B cell (primary cell): ENCODE results near the gene OR1N1. TPM values are rescaled to one million over a fixed set of nuclear protein-coding genes. Genes with fewer than 3 reads are reported as not detected.
"Not testable (repeated sequence)": the region's sequence is repeated elsewhere in the genome, so short reads cannot be mapped to it uniquely, and the experiment has no call there.

Experiments used
- ATAC-seq: fragments of 200-7000 bp; cut with Tn5 transposase; one replicate; pipeline ENCODE4 v1.10.0; 2021; ENCODE audit warnings: low read depth, mild to moderate bottlenecking, moderate number of reproducible peaks, moderate library complexity
- CTCF ChIA-PET: fragments of 350-600 bp; sonication (Branson Sonifier 250); formaldehyde crosslinking; loops from one replicate; lab custom pipeline; 2021; ENCODE audit warnings: antibody characterized with exemption, inconsistent platforms; lab: Charles Lee
- POLR2A ChIA-PET: fragments of 350-600 bp; sonication (Branson Sonifier 250); formaldehyde crosslinking; loops from one replicate; lab custom pipeline; 2021; ENCODE audit warnings: antibody characterized with exemption; lab: Charles Lee
- DNase-seq: peaks from one replicate; pipeline ENCODE4 v3.0.0; 2013
- H2AFZ ChIP-seq: 2 replicates; pipeline ENCODE4 v1.6.1; 2012; ENCODE audit warnings: mild to moderate bottlenecking, low read depth, low read length; ENCODE audit not compliant: insufficient read depth, poor library complexity, severe bottlenecking
- H3K27ac ChIP-seq, 2 donors: 1 replicate in 1 of 2; 2 replicates in 1 of 2; pipeline ENCODE4 v1.5.1; 2012 to 2013; ENCODE audit warnings: low read length in 2 of 2, mild to moderate bottlenecking in 2 of 2, moderate library complexity in 1 of 2
- H3K27me3 ChIP-seq, 4 experiments: fragments of 200-600 bp in 1 of 4; sonication (generic) in 1 of 4; replicated peaks in 1 of 4; 1 replicate in 2 of 4; 2 replicates in 2 of 4; pipeline versions ENCODE4 v1.6.1 to v1.7.0; 2013 to 2016; ENCODE audit warnings: low read length in 3 of 4, mild to moderate bottlenecking in 2 of 4, mixed read lengths in 1 of 4, moderate library complexity in 1 of 4; ENCODE audit not compliant: insufficient read depth in 4 of 4, control insufficient read depth in 3 of 4; ENCODE audit errors: control extremely low read depth in 1 of 4
- H3K36me3 ChIP-seq, 2 experiments: replicated peaks in 1 of 2; 1 replicate in 1 of 2; 2 replicates in 1 of 2; pipeline versions ENCODE4 v1.6.1 to v1.7.1; 2013; ENCODE audit warnings: low read length in 1 of 2; ENCODE audit not compliant: insufficient read depth in 2 of 2, control insufficient read depth in 1 of 2; ENCODE audit errors: control extremely low read depth in 1 of 2, extremely low read depth in 1 of 2
- H3K4me1 ChIP-seq, 2 donors: fragments of 200-600 bp in 1 of 2; sonication (generic) in 1 of 2; 1 replicate in 1 of 2; 2 replicates in 1 of 2; pipeline versions ENCODE4 v1.5.1 to v1.6.1; 2013 to 2017; ENCODE audit warnings: low read length in 2 of 2; ENCODE audit not compliant: control insufficient read depth in 2 of 2, insufficient read depth in 2 of 2
- H3K4me2 ChIP-seq: replicated peaks from 2 replicates; pipeline ENCODE3; 2012; ENCODE audit warnings: mild to moderate bottlenecking, low read depth, low read length; ENCODE audit not compliant: poor library complexity, severe bottlenecking
- H3K4me3 ChIP-seq, 5 experiments: fragments of 200-600 bp in 1 of 5; sonication (generic) in 1 of 5; 1 replicate in 3 of 5; 2 replicates in 2 of 5; pipeline versions ENCODE4 v1.5.1 to v1.7.0; 2011 to 2016; ENCODE audit warnings: low read length in 4 of 5, mild to moderate bottlenecking in 4 of 5, low read depth in 2 of 5, control low read depth in 1 of 5, moderate library complexity in 1 of 5; ENCODE audit not compliant: insufficient read depth in 1 of 5; ENCODE audit errors: control extremely low read depth in 1 of 5, extremely low read depth in 1 of 5
- H3K79me2 ChIP-seq: fragments of 200-600 bp; sonication (generic); one replicate; pipeline ENCODE4 v1.6.0; 2016; ENCODE audit warnings: low read length; ENCODE audit not compliant: control insufficient read depth, insufficient read depth
- H3K9ac ChIP-seq: fragments of 200-600 bp; sonication (generic); 2 replicates; pipeline ENCODE4 v1.6.1; 2017; ENCODE audit warnings: mild to moderate bottlenecking, low read length, moderate library complexity
- H3K9me3 ChIP-seq, 3 donors: one replicate each; pipeline versions ENCODE4 v1.6.1 to v1.7.1; 2013; ENCODE audit warnings: low read length in 2 of 3; ENCODE audit not compliant: control insufficient read depth in 2 of 3, insufficient read depth in 1 of 3; ENCODE audit errors: control extremely low read depth in 1 of 3
- H4K20me1 ChIP-seq: 2 replicates; pipeline ENCODE4 v1.6.0; 2012; ENCODE audit warnings: mild to moderate bottlenecking, low read length; ENCODE audit not compliant: insufficient read depth, control insufficient read depth, poor library complexity, severe bottlenecking
- H3K27ac Mint-ChIP-seq: one replicate; pipeline ENCODE4 v1.8.0; 2021; ENCODE audit warnings: mixed read lengths
- H3K27me3 Mint-ChIP-seq: one replicate; pipeline ENCODE4 v1.8.0; 2021; ENCODE audit warnings: mixed read lengths
- H3K4me1 Mint-ChIP-seq: one replicate; pipeline ENCODE4 v1.8.0; 2021; ENCODE audit warnings: mixed read lengths
- H3K4me3 Mint-ChIP-seq: one replicate; pipeline ENCODE4 v1.8.0; 2021; ENCODE audit warnings: mixed read lengths
- H3K9me3 Mint-ChIP-seq: one replicate; pipeline ENCODE4 v1.8.0; 2022; ENCODE audit warnings: mixed read lengths; ENCODE audit not compliant: insufficient read depth
- EZH2 ChIP-seq: IDR thresholded peaks from 2 replicates; pipeline ENCODE4 v1.6.1; 2012; ENCODE audit warnings: borderline replicate concordance, low read depth, mild to moderate bottlenecking, moderate library complexity, low read length; ENCODE audit not compliant: insufficient read depth, poor library complexity, severe bottlenecking
- WGBS: methylation state at CpG from one replicate; pipeline ENCODE4 v1.1.5; 2013; ENCODE audit warnings: missing lambda C conversion rate; ENCODE audit not compliant: insufficient coverage; 5-methylcytosine and 5-hydroxymethylcytosine counted together
- intact Hi-C: fragments of 100-400 bp; cut with micrococcal nuclease; formaldehyde crosslinking; loops from one replicate; pipeline ENCODE4 v1.10.0; 2022
- polyA plus RNA-seq: library from polyadenylated mRNA; depleted of rRNA; stranded (reverse); fragments of >200 nt; gene quantifications from 2 replicates; pipeline ENCODE4 v1.2.3, GENCODE V29; 2012
- total RNA-seq, 2 donors: library from RNA; stranded (reverse); fragments of 120-200 nt in 1 of 2; gene quantifications; 1 replicate in 1 of 2; 2 replicates in 1 of 2; pipeline versions ENCODE4 v1.2.3 to v1.2.4, GENCODE V29; 2013 to 2022
- TF ChIP-seq, protein P1 (sequence below): fragments of 200-600 bp; IDR thresholded peaks from one replicate; pipeline ENCODE4 v1.8.0; 2022; ENCODE audit warnings: antibody characterized with exemption, mild to moderate bottlenecking

The OR1N1 gene
- total and polyA plus RNA-seq, 2 donors (not counting 1 experiment from before 2014, with no cell fraction given) = not detected

DNA sequence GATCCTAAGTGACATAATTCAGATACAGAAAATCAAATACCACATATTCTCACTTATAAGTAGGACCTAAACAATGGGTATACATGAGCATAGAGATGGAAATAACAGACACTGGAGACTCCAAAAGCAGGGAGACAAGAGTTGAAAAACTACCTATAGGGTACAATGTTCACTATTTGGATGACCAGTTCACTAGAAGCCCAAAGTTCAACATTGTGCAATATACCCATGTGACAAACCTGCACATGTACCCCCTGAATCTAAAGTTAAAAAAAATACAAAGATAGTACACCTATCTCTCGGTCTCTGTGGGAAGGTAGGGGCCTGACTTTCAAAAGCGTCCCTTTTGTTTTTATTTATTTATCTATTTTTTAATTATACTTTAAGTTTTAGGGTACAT is 11.7 kb upstream of the OR1N1 start:
- no peaks in the 10 kb centered on the region for H3K79me2 ChIP-seq
- ChIA-PET CTCF (no interaction called here), POLR2A (no interaction called here)
- intact Hi-C loops = no loop called here
- Mint-ChIP-seq H3K27ac (no peak overlapping the region), H3K4me1 (no peaks in the 10 kb centered on the region), H3K27me3 (peaks cover 5% of the 10 kb centered on the region), H3K9me3 (peaks cover 2% of the 10 kb centered on the region), H3K4me3 (no peak overlapping the region)
- peaks cover 0 to 3% (median 0%) of the 10 kb centered on the region in 4 experiments for H3K27me3 ChIP-seq
- no peak for DNase-seq
- ATAC-seq = no peak
- TF ChIP-seq, protein P1, sequence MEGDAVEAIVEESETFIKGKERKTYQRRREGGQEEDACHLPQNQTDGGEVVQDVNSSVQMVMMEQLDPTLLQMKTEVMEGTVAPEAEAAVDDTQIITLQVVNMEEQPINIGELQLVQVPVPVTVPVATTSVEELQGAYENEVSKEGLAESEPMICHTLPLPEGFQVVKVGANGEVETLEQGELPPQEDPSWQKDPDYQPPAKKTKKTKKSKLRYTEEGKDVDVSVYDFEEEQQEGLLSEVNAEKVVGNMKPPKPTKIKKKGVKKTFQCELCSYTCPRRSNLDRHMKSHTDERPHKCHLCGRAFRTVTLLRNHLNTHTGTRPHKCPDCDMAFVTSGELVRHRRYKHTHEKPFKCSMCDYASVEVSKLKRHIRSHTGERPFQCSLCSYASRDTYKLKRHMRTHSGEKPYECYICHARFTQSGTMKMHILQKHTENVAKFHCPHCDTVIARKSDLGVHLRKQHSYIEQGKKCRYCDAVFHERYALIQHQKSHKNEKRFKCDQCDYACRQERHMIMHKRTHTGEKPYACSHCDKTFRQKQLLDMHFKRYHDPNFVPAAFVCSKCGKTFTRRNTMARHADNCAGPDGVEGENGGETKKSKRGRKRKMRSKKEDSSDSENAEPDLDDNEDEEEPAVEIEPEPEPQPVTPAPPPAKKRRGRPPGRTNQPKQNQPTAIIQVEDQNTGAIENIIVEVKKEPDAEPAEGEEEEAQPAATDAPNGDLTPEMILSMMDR = no peak
- no peak for TF ChIP-seq EZH2
- no peaks in the 10 kb centered on the region for H4K20me1 ChIP-seq
- H3K4me2 ChIP-seq = no peak overlapping the region
- no peak overlapping the region for H2AFZ ChIP-seq
- H3K27ac ChIP-seq = no peak overlapping the region
- H3K9ac ChIP-seq = no peak overlapping the region
- H3K4me1 ChIP-seq = no peaks in the 10 kb centered on the region
- no peak overlapping the region for H3K4me3 ChIP-seq
- no peaks in the 10 kb centered on the region for H3K9me3 ChIP-seq
- no CpG with 5 or more reads among the region's 2 CpGs for WGBS
- H3K36me3 ChIP-seq = no peaks in the 10 kb centered on the region

DNA sequence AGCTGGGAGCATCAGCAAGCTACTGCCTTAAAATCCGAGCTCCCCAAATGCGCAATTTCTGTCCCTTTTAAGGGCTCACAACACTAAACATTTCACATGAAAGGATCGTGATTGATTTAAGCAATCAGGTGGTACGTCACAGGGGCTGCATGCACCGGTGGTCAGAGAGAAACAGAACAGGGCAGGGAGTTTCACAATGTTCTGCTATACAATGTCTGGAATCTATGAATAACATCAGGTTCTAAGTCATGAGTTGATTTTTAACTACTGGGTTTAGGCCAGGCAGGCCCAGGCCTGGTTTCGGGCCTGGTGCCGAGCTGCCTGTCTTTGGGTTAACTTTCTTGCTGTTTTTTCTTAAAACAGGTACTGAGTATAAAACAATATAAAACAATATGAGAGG is 10.0 kb upstream of the OR1N1 start:
- DNase-seq = not testable (repeated sequence)
- WGBS = 100% methylated on average over 3 of the region's 7 CpGs

More for the DNA sequence above, 10.0 kb upstream of the OR1N1 start:
- H3K4me3 Mint-ChIP-seq, H4K20me1 ChIP-seq, POLR2A ChIA-PET, H3K27me3 ChIP-seq, H3K27me3 Mint-ChIP-seq, CTCF ChIA-PET, H3K9me3 ChIP-seq, H3K36me3 ChIP-seq, H3K4me1 Mint-ChIP-seq, intact Hi-C loops, H3K4me3 ChIP-seq, H2AFZ ChIP-seq, H3K4me2 ChIP-seq, H3K9me3 Mint-ChIP-seq, H3K4me1 ChIP-seq, H3K27ac ChIP-seq, H3K79me2 ChIP-seq, ATAC-seq, H3K27ac Mint-ChIP-seq, H3K9ac ChIP-seq: not testable (repeated sequence)
